Osteocyte (in vitro differentiated cells): ENCODE measurements around the gene ARPC1B. TPM values are rescaled to one million over a fixed set of nuclear protein-coding genes. Genes with fewer than 3 reads are reported as not detected.
A peak's percentile ranks its signal among the peaks of the same experiment; 100 is the strongest.

Source experiments
- DNase-seq: peaks from one replicate; pipeline ENCODE4 v3.0.0; 2021; ENCODE audit warnings: mixed read lengths; ENCODE audit not compliant: unreplicated experiment; ENCODE audit errors: extremely low spot score
- H3K27ac Mint-ChIP-seq: one replicate; pipeline ENCODE4 v1.8.0; 2021; ENCODE audit warnings: mild to moderate bottlenecking, mixed read lengths; ENCODE audit not compliant: unreplicated experiment
- H3K27me3 Mint-ChIP-seq: one replicate; pipeline ENCODE4 v1.8.0; 2021; ENCODE audit warnings: mixed read lengths; ENCODE audit not compliant: unreplicated experiment
- H3K36me3 Mint-ChIP-seq: one replicate; pipeline ENCODE4 v1.8.0; 2021; ENCODE audit warnings: mixed read lengths; ENCODE audit not compliant: unreplicated experiment
- H3K4me1 Mint-ChIP-seq: one replicate; pipeline ENCODE4 v1.8.0; 2021; ENCODE audit warnings: mixed read lengths; ENCODE audit not compliant: unreplicated experiment
- H3K4me3 Mint-ChIP-seq: one replicate; pipeline ENCODE4 v1.8.0; 2021; ENCODE audit warnings: mild to moderate bottlenecking, moderate library complexity, mixed read lengths; ENCODE audit not compliant: unreplicated experiment
- H3K9me3 Mint-ChIP-seq: one replicate; pipeline ENCODE4 v1.8.0; 2021; ENCODE audit warnings: mixed read lengths; ENCODE audit not compliant: unreplicated experiment
- CTCF ChIP-seq: fragments of 200-600 bp; sonication (generic); IDR thresholded peaks from 2 replicates; pipeline ENCODE4 v1.5.0; 2021; ENCODE audit warnings: antibody characterized with exemption, mild to moderate bottlenecking, moderate library complexity
- total RNA-seq: library from RNA; stranded (reverse); gene quantifications from 2 replicates; pipeline ENCODE4 v1.2.1, GENCODE V29; 2021

The ARPC1B gene
- total RNA-seq, 1 donor from 2014 or later, result 76.1 TPM

GRCh38 chr7:99437946-99438572 lies 63.5 kb downstream of the ARPC1B start:
- Mint-ChIP-seq H3K4me3 (peak overlapping the region; percentile 99), H3K27me3 (no peaks in the 10 kb centered on the region), H3K9me3 (no peaks in the 10 kb centered on the region), H3K4me1 (peaks cover 23% of the 10 kb centered on the region), H3K27ac (peak overlapping the region; percentile 96), H3K36me3 (peaks cover 21% of the 10 kb centered on the region)
- no peak for TF ChIP-seq CTCF
- DNase-seq, result no peak

- Mint-ChIP-seq H3K4me1 (peaks cover 25% of the 10 kb centered on the region), H3K36me3 (peaks cover 18% of the 10 kb centered on the region), H3K9me3 (no peaks in the 10 kb centered on the region), H3K4me3 (peak within 1 kb of the TSS; percentile 99), H3K27me3 (no peaks in the 10 kb centered on the region), H3K27ac (peak within 1 kb of the TSS; percentile 96)
- TF ChIP-seq CTCF, result no peak
- DNase-seq, result peak; percentile 99
Observed at GRCh38 chr7:99438573-99439480, 64.3 kb downstream of the ARPC1B start, which contains the start of the genes CPSF4 and PTCD1. TSS of gene CPSF4 (plus strand) at chr7:99438943. CDS start at chr7:99439083, 140 bp downstream. TSS of gene PTCD1 (minus strand) at chr7:99438798. CDS start at chr7:99435242, 3,556 bp downstream.

GRCh38 chr7:99440195-99440594 lies 65.7 kb downstream of the ARPC1B start:
- peak overlapping the region; percentile 96 for H3K27ac Mint-ChIP-seq
- H3K36me3 Mint-ChIP-seq, result peaks cover 20% of the 10 kb centered on the region
- H3K9me3 Mint-ChIP-seq, result no peaks in the 10 kb centered on the region
- TF ChIP-seq CTCF, result no peak
- H3K4me3 Mint-ChIP-seq, result peak overlapping the region; percentile 99
- peaks cover 25% of the 10 kb centered on the region for H3K4me1 Mint-ChIP-seq
- no peak for DNase-seq
- no peaks in the 10 kb centered on the region for H3K27me3 Mint-ChIP-seq

Other genes with a start within 250 kb of the ARPC1B start
- 23.6 and 24.1 TPM in 2 replicates for gene SMURF1, start 230.6 kb upstream of the ARPC1B start, total RNA-seq
- gene KPNA7, start 166.6 kb upstream of the ARPC1B start, total RNA-seq, result not detected in 2 replicates
- not detected in 2 replicates for gene MYH16, start 101.9 kb upstream of the ARPC1B start, total RNA-seq
- 103 and 105 TPM in 2 replicates for gene ARPC1A, start 48.8 kb upstream of the ARPC1B start, total RNA-seq
- gene PDAP1, start 33.9 kb downstream of the ARPC1B start, total RNA-seq, result 107 and 116 TPM in 2 replicates
- 112 and 131 TPM in 2 replicates for gene BUD31, start 34.2 kb downstream of the ARPC1B start, total RNA-seq
- gene PTCD1, start 64.1 kb downstream of the ARPC1B start, total RNA-seq, result 5.7 and 10.5 TPM in 2 replicates
- 32.3 and 37.9 TPM in 2 replicates for gene CPSF4, start 64.2 kb downstream of the ARPC1B start, total RNA-seq
- gene ATP5MF, start 91.4 kb downstream of the ARPC1B start, total RNA-seq, result 251 and 253 TPM in 2 replicates
- gene ZNF789, start 98.2 kb downstream of the ARPC1B start, total RNA-seq, result 6.9 and 8.4 TPM in 2 replicates
- gene ZNF394, start 125.6 kb downstream of the ARPC1B start, total RNA-seq, result 23.8 and 24.4 TPM in 2 replicates
- gene ZKSCAN5, start 129.9 kb downstream of the ARPC1B start, total RNA-seq, result 11.6 and 12.1 TPM in 2 replicates
- gene FAM200A, start 177.4 kb downstream of the ARPC1B start, total RNA-seq, result 5.3 and 6.3 TPM in 2 replicates
- 62.8 and 64.2 TPM in 2 replicates for gene ZNF655, start 183.9 kb downstream of the ARPC1B start, total RNA-seq
- gene TMEM225B, start 223.5 kb downstream of the ARPC1B start, total RNA-seq, result 1.1 and 1.6 TPM in 2 replicates
- gene ZSCAN25, start 242.2 kb downstream of the ARPC1B start, total RNA-seq, result 19.6 and 20.7 TPM in 2 replicates